Erythroblast (primary cell): Measurements from ENCODE around the gene GSTM3.

Experiments
- GATA1 ChIP-seq: IDR thresholded peaks from 2 replicates; pipeline ENCODE4 v1.6.1; 2011; ENCODE audit warnings: low read depth, mild to moderate bottlenecking, control low read depth, low read length, moderate library complexity
- POLR2A ChIP-seq: IDR thresholded peaks from 2 replicates; pipeline ENCODE4 v1.6.1; 2011; ENCODE audit warnings: mild to moderate bottlenecking, low read length

DNA sequence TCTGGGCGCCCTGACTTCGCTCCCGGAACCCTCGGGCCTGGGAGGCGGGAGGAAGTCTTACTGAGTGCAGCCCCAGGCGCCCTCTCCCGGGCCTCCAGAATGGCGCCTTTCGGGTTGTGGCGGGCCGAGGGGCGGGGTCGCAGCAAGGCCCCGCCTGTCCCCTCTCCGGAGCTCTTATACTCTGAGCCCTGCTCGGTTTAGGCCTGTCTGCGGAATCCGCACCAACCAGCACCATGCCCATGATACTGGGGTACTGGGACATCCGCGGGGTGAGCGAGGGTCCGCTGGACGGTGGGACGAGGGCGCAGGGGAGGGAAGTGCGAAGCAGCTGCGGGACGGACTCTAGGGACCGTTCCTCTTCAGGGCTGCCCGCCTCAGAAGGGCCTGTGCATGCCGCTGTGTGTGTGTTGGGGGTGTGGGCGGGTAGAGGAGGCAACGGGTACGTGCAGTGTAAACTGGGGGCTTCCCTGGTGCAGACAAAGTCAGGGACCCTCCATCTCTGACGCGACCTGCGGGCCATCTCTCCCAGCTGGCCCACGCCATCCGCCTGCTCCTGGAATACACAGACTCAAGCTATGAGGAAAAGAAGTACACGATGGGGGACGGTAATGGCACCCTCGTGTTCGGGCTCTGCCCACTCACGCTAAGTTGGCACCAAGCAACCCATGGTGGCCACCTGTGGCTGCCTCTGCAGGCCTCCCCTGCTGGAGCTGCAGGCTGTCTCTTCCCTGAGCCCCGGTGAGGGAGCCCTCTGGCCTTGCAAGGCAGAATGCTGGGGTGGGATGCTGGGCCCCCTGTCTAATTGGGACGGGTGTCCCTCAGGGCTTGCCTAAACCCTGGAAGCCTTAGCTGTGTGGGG lies 53.0 kb downstream of the GSTM3 start, which contains the start of gene GSTM1:
- TF ChIP-seq POLR2A (no peak), GATA1 (no peak)
